HS-27A (cell line): ENCODE measurements around the gene DMBT1.

Source experiments
- DNase-seq: peaks from one replicate; pipeline ENCODE4 v3.0.0-alpha.2; 2012; ENCODE audit warnings: low read depth, missing footprints

DMBT1 gene

GRCh38 chr10:122673269-122673668 lies 112.7 kb downstream of the DMBT1 start:
- no peak for DNase-seq

DNA sequence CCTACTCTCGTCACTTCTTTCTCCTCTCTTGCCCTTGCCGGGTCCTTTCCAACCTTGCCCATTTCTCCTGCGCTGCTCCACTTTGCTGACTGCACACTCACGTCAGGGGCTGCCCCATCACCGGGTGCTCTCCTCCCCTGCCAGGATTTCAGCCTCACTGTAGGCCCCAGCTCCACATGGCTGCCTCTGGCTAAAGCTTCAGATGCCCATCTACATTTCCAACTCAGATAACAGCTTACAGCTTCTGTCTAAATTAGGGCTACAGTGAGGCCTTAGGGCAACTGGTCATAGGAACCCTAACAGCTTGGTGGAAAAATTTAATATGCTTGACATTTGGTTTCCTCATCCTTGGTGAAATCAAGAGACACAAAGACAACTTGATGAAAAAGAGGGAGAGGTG lies 113.2 kb downstream of the DMBT1 start:
- DNase-seq, result no peak

DNA sequence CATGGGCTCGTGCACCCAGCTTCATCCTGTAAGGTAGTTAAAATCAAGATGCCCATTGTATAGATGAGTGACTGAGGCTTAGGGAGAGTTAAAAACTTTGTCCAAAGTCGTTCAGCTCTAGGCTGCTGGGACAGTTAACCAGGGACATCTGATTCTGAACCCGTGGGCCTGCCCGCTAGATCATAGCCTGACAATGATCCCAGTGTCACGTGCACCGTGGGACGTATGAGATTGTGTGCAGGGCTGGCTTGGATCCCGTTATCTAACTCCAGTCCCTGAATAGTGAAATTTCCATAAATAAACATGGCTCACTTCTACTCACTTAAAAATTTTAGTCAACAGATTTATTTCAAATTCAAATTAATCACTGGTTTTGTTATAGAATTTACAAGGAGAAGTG lies 114.2 kb downstream of the DMBT1 start:
- no peak for DNase-seq

- no peak for DNase-seq
Measured at GRCh38 chr10:122675278-122675677, 114.7 kb downstream of the DMBT1 start.

DNA sequence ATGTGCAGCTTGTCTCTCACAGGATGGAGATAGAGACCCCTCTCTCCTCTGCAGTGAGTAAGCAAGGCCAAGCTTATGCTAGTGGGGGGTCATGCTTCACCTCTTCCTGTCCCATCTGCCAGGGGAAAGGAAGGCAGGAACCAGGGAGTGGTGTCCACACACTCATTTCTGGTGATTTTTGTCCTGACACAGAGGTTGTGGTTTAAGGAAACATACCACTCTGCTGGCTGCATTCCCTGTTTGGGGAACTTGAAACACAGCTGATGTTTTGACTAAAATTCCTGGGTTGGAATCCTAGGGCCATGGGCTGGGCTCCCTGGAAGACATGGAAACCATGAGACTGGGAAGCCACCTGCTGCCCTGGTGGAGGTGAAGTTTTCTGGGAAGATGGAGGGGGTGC lies 117.7 kb downstream of the DMBT1 start:
- no peak for DNase-seq

DNA sequence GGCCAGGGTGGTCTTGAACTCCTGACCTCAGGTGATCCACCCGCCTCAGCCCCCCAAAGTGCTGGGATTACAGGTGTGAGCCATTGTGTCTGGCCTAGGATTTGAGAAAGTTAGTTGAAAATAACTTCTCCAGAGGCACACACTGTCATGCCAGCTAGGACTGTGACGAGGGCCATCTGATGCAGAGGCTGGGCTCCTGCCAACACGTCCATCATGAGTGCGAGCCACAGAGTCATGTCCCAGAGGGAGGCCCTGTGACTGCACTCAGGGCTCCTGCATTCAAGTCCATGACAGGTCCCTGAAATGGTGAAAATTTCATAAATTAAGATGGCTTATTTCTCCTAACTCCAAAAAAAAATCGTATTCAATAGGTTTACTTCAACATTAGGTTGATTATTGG lies 122.0 kb downstream of the DMBT1 start:
- DNase-seq, result no peak

DNA sequence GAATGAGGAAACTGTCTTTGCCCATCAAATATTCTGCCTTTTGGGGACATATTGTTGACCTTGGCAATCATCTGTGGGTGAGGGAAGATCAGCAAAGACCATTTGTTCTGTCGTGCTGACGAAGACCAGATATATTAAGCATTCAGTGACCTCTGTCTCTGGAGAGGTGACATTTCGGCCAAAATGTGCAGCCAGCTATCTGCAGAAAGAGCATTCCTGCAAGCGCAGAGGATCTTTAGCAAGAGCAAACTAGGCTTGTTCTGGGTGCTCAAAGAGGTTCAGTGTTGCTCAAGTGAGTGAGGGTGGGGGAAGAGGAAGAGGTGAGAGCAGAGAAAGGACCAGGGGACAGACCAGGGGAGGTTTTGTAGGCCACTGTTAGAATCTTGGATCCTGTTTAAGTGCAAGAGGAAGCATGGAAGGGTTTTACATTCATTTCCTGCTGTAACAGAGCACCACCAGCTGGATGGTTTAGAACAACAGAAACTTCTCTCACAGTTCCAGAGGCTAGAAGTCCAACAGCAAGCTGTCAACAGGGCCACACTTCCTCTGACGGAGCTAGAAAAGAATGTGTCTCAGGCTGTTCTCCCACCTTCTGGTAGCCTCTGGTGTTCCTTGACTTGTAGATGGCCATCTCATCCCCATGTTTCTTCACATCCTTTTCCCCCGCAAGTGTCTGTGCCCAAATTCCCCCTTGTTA lies 127.9 kb downstream of the DMBT1 start:
- DNase-seq, result no peak

- no peak for DNase-seq
Measured at GRCh38 chr10:122689146-122689820, 128.7 kb downstream of the DMBT1 start.

- no peak for DNase-seq
Measured at GRCh38 chr10:122692744-122693143, 132.2 kb downstream of the DMBT1 start.
